Colonic mucosa (tissue), 4 donors: ENCODE results near the gene UCP3. TPM values are rescaled to one million over a fixed set of nuclear protein-coding genes. Genes with fewer than 3 reads are reported as not detected.

ENCODE experiments used
- DNase-seq: peaks from one replicate; pipeline ENCODE4 v3.0.0-alpha.2; 2020
- H3K27ac ChIP-seq: fragments of 200-600 bp; one replicate; pipeline ENCODE4 v1.8.0; 2021
- H3K27me3 ChIP-seq: fragments of 200-600 bp; one replicate; pipeline ENCODE4 v1.8.0; 2021
- H3K36me3 ChIP-seq: fragments of 200-600 bp; one replicate; pipeline ENCODE4 v1.8.0; 2021
- H3K4me1 ChIP-seq: fragments of 200-600 bp; one replicate; pipeline ENCODE4 v1.8.0; 2021; ENCODE audit warnings: mild to moderate bottlenecking
- H3K4me3 ChIP-seq: fragments of 200-600 bp; one replicate; pipeline ENCODE4 v1.8.0; 2021
- H3K9ac ChIP-seq, 2 donors: one replicate each; pipeline ENCODE4 v1.7.0; 2013; ENCODE audit warnings: control low read depth in 2 of 2, low read depth in 2 of 2, low read length in 2 of 2
- H3K9me3 ChIP-seq: fragments of 200-600 bp; one replicate; pipeline ENCODE4 v1.8.0; 2021
- CTCF ChIP-seq: fragments of 200-600 bp; IDR thresholded peaks from one replicate; pipeline ENCODE4 v1.8.0; 2022; ENCODE audit warnings: antibody characterized with exemption, mild to moderate bottlenecking
- intact Hi-C: fragments of 100-400 bp; cut with DNase I; formaldehyde crosslinking; loops from one replicate; pipeline ENCODE4 v1.14.1; 2022
- total RNA-seq, 2 donors: library from RNA; stranded (reverse); fragmentation: NEBNext Ultra II Directional in 1 of 2; extraction: Animal tissue kit (Norgen Biotek cat#: 25700) in 1 of 2; gene quantifications; one replicate each; pipeline ENCODE4 v1.2.1, GENCODE V29; 2021
- donor health status: healthy.
- donor health status: DM: no; HTN: no; CAD: no.
- donor health status: DM: no; HTN: no; CAD: no.

UCP3 gene
- total RNA-seq, result 1 to 10 TPM in 1 of 2 donors, under 1 TPM in 1; 0.66 to 1.5 TPM

DNA sequence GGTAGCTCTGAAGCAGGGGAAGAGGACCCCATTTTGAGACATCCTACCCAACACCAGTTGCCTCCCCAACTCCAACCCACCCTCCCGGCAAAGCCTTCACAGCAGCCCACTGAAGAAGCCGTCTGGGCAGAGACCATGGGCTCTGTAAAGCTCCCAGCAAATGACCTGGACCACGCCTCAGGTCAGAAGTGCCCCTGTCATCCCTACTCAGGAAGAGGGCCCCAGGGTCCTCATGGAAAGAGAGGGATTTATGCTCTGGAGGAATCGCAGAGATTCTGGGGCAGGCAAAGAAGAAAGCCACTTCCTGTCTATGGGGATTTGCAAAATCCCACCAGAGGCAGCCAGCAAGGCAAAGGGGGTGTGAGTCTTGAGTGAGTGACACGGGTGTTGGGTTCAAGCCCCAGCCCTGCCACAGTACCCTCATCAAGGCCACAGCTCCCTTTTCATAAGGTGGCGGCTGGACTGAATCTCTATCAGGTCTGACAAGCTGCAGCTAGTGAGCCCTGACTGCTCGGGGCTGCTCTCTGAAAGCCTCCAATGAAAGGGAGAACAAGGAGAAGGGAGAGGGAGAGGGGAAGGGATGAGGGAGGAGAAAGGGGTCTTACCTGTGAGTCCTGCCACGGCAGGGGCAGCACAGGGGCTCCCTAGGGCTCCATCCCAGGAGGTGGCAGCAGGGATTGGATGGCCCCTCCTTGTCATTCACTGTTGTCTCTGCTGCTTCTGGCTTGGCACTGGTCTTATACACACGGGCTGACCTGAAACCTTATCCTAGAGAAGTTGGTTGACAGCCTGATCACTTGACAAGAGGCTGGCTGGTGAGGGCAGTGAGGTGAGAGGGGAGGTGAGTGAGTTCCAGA is at the start of gene UCP3:
UCP3 (minus strand) TSS at position 713 of the 857 bp plus-strand sequence. CDS start 2,043 bp downstream, outside the sequence.
- no peak for DNase-seq
- H3K9me3 ChIP-seq, result no peaks in the 10 kb centered on the region
- no peaks in the 10 kb centered on the region for H3K4me1 ChIP-seq
- no peaks in the 10 kb centered on the region for H3K27me3 ChIP-seq
- no peak within 1 kb of the TSS for H3K9ac ChIP-seq
- no peak within 1 kb of the TSS for H3K4me3 ChIP-seq
- no peak within 1 kb of the TSS for H3K27ac ChIP-seq
- intact Hi-C loops, result no loop called here
- H3K36me3 ChIP-seq, result no peaks in the 10 kb centered on the region
- no peak for TF ChIP-seq CTCF

GRCh38 chr11:74057249-74058151 is 48.6 kb upstream of the UCP3 start:
- H3K27ac ChIP-seq, result no peak overlapping the region
- no peak overlapping the region for H3K4me3 ChIP-seq
- DNase-seq, result no peak
- no peaks in the 10 kb centered on the region for H3K9me3 ChIP-seq
- H3K9ac ChIP-seq, result no peak overlapping the region
- H3K27me3 ChIP-seq, result no peaks in the 10 kb centered on the region
- intact Hi-C loops, result no loop called here
- H3K36me3 ChIP-seq, result no peaks in the 10 kb centered on the region
- no peaks in the 10 kb centered on the region for H3K4me1 ChIP-seq
- no peak for TF ChIP-seq CTCF

- DNase-seq, result no peak
- Histone ChIP-seq H3K27me3 (no peaks in the 10 kb centered on the region), H3K9ac (no peak overlapping the region), H3K4me1 (no peaks in the 10 kb centered on the region), H3K4me3 (no peak overlapping the region), H3K36me3 (no peaks in the 10 kb centered on the region), H3K9me3 (no peaks in the 10 kb centered on the region), H3K27ac (no peak overlapping the region)
- no peak for TF ChIP-seq CTCF
- intact Hi-C loops, result no loop called here
These were observed 47.1 kb upstream of the UCP3 start for GRCh38 chr11:74055938-74056337.

GRCh38 chr11:74050465-74050864 is 41.6 kb upstream of the UCP3 start:
- TF ChIP-seq CTCF, result no peak
- intact Hi-C loops, result no loop called here
- H3K36me3 ChIP-seq, result no peaks in the 10 kb centered on the region
- H3K27me3 ChIP-seq, result no peaks in the 10 kb centered on the region
- no peaks in the 10 kb centered on the region for H3K9me3 ChIP-seq
- no peaks in the 10 kb centered on the region for H3K4me1 ChIP-seq
- DNase-seq, result no peak
- H3K9ac ChIP-seq, result no peak overlapping the region
- no peak overlapping the region for H3K4me3 ChIP-seq
- H3K27ac ChIP-seq, result no peak overlapping the region

- no peak overlapping the region for H3K27ac ChIP-seq
- intact Hi-C loops, result no loop called here
- H3K4me3 ChIP-seq, result no peak overlapping the region
- H3K4me1 ChIP-seq, result no peaks in the 10 kb centered on the region
- no peaks in the 10 kb centered on the region for H3K9me3 ChIP-seq
- no peak overlapping the region for H3K9ac ChIP-seq
- H3K27me3 ChIP-seq, result no peaks in the 10 kb centered on the region
- TF ChIP-seq CTCF, result no peak
- DNase-seq, result no peak
- H3K36me3 ChIP-seq, result no peaks in the 10 kb centered on the region
These were observed 40.1 kb upstream of the UCP3 start for GRCh38 chr11:74048993-74049392.
